ENCODE results near the gene NOP10. TPM values are rescaled to one million over a fixed set of nuclear protein-coding genes. Genes with fewer than 3 reads are reported as not detected.
A peak's percentile ranks its signal among the peaks of the same experiment; 100 is the strongest.
"Not testable (repeated sequence)": the region's sequence is repeated elsewhere in the genome, so short reads cannot be mapped to it uniquely, and the experiment has no call there.

Gene NOP10
- total RNA-seq, 1 donor = 125 TPM

DNA sequence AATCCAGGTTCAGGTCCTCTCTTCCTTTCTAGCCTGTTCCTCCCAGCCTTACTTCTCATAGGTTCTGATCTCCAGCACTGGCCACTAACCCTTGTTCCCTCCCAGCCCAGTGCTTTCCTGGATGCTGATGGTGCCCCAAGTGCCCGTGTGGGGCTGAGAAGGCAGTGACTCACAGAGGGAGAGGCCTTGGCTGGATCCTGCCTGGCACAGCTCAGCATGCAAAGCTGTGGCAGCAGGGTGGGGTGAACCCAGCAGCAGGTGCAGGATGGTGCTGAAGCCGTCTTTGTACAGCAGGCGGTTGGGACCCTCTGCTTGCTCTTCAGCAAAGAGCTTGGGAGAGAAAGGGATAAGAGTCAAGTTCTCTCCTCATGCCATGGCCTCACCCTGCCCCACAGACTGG lies 16.5 kb upstream of the NOP10 start:
- DNase-seq (ENCODE audit: low read depth in 2 of 3, low spot score in 2 of 3) = no peak

- no peak for DNase-seq (ENCODE audit: low read depth in 2 of 3, low spot score in 2 of 3)
Observed at GRCh38 chr15:34358948-34359347, 16.0 kb upstream of the NOP10 start.

GRCh38 chr15:34358367-34358766 lies 15.4 kb upstream of the NOP10 start:
- DNase-seq (ENCODE audit: low read depth in 2 of 3, low spot score in 2 of 3) = no peak

- DNase-seq (ENCODE audit: low read depth in 2 of 3, low spot score in 2 of 3) = no peak
Observed at GRCh38 chr15:34357653-34358052, 14.7 kb upstream of the NOP10 start.

- no peak for DNase-seq (ENCODE audit: low read depth in 2 of 3, low spot score in 2 of 3)
Observed at GRCh38 chr15:34355241-34355640, 12.3 kb upstream of the NOP10 start.

- DNase-seq (ENCODE audit: low read depth in 2 of 3, low spot score in 2 of 3) = no peak
Observed at GRCh38 chr15:34354286-34354685, 11.3 kb upstream of the NOP10 start.

- no peak for DNase-seq (ENCODE audit: low read depth in 2 of 3, low spot score in 2 of 3)
Observed at GRCh38 chr15:34353627-34354026, 10.7 kb upstream of the NOP10 start.

DNA sequence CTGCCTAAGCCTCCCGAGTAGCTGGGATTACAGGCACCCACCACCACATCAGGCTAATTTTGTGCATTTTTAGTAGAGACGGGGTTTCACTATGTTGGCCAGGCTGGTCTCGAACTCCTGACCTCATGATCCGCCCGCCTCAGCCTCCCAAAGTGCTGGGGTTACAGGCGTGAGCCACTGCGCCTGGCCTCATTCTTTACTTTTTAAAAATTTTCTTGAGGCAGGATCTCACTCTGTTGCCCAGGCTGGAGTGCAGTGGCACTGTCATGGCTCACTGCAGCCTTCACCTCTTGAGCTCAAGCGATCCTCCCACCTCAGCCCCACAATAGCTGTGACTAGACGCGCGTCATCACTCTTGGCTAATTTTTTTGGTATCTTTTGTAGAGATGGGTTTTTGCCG lies 10.1 kb upstream of the NOP10 start:
- DNase-seq (ENCODE audit: low read depth in 2 of 3, low spot score in 2 of 3) = not testable (repeated sequence)

DNA sequence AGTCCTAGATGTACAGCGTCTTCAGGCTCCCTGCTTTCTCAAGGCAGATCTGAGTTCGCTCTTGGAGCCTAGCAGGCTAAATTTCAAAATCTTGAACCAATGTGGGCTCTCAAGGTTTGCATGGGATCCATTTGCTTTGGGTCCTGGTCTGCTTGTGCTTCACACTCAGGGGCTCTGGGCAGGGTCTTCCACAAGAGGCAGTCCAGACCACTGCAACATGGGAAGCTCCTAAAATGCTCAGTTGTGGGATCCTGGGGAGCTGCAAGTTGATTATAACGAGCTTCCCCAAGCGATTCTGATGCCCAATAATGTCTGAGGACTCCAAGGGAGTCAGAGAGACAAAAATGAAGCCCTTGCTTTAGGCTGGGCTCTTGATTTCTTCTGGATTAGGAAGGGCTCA lies 6.8 kb upstream of the NOP10 start:
- no peak for DNase-seq (ENCODE audit: low read depth in 2 of 3, low spot score in 2 of 3)

DNA sequence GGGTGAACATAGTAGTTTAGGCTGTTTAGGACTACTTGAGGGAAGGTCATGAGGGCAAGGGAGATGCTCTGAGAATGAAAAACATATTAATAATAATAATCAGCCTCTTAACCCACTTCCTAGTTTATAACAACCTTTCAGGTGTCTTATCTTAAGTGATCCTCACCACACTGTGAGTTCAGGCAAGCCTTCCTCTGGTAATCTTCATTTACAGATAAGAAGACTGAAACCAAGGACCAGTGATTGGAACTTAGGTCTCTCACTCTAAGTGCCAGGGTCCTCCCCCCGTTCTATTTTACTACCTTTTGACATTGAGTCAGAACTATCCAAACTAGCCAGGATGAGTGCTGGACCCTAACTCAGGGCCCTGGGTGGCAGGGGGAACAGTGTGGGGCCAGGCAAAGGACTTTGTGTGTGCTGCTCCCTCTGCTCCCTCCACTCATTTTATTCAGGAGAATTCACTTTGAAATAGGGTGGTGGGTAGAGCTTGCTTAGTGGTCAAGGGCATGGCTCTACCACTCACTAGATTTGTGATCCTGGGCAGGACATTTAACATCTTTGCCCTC lies 5.9 kb upstream of the NOP10 start:
- DNase-seq (ENCODE audit: low read depth in 2 of 3, low spot score in 2 of 3) = no peak

- DNase-seq (ENCODE audit: low read depth in 2 of 3, low spot score in 2 of 3) = no peak
Observed at GRCh38 chr15:34347951-34348638, 5.2 kb upstream of the NOP10 start.

DNA sequence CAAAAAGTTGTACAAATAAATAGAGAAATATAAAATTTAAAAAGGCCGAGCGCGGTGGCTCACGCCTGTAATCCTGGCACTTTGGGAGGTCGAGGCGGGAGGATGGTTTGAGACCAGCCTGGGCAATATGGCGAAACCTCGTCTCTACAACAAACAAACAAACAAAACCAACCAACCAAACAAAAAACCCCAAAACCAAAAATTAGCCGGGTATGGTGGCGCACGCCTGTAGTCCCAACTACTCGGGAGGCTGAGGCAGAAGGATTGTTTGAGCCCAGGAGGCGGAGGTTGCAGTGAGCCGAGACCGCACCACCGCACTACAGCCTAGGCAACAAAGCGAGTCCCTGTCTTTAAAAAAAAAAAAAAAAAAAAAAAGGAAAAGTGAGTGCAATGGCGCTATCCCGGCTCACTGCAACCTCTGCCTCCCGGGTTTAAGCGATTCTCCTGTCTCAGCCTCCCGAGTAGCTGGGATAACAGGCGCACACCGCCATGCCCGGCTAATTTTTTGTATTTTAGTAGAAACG lies 661 bp downstream of the NOP10 start:
- not testable (repeated sequence) for DNase-seq (ENCODE audit: low read depth in 2 of 3, low spot score in 2 of 3)

GRCh38 chr15:34341381-34342212 lies 1.3 kb downstream of the NOP10 start:
- no peak for DNase-seq (ENCODE audit: low read depth in 2 of 3, low spot score in 2 of 3)

GRCh38 chr15:34339946-34340345 lies 3.0 kb downstream of the NOP10 start:
- no peak for DNase-seq (ENCODE audit: low read depth in 2 of 3, low spot score in 2 of 3)

DNA sequence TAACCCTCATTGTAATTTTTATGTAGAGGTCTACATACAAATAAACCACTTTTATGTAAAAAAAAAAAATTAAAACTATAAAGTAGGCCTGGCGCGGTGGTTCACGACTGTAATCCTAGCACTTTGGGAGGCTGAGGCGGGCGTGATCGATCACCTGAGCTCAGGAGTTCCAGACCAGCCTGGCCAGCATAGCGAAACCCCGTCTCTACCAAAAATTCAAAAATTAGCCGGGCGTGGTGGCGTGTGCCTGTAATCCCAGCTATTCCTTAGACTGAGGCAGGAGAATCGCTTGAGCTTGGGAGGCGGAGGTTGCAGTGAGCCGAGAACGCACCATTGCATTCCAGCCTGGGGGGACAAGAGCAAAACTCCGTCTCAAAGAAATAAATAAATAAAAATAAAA lies 4.6 kb downstream of the NOP10 start:
- DNase-seq (ENCODE audit: low read depth in 2 of 3, low spot score in 2 of 3) = no peak

- DNase-seq (ENCODE audit: low read depth in 2 of 3, low spot score in 2 of 3) = peak; percentile 85 to 97 (median 96)
Observed at GRCh38 chr15:34337557-34338306, 5.2 kb downstream of the NOP10 start, which contains the start of gene SLC12A6. Gene SLC12A6 (minus strand): TSS chr15:34337781. CDS start chr15:34336680, 1,101 bp downstream.

GRCh38 chr15:34336991-34337556 lies 5.9 kb downstream of the NOP10 start:
- peak in 1 of 3 donors; percentile 20 for DNase-seq (ENCODE audit: low read depth in 2 of 3, low spot score in 2 of 3)

GRCh38 chr15:34336231-34336990 lies 6.5 kb downstream of the NOP10 start:
- no peak for DNase-seq (ENCODE audit: low read depth in 2 of 3, low spot score in 2 of 3)

GRCh38 chr15:34335176-34336032 lies 7.5 kb downstream of the NOP10 start:
- DNase-seq (ENCODE audit: low read depth in 2 of 3, low spot score in 2 of 3) = peak in 2 of 3 donors; percentile 62 to 72

Measured in hematopoietic multipotent progenitor cell (in vitro differentiated cells).